Keratinocyte (primary cell): ENCODE data around the gene SKIDA1.

ENCODE experiments used
- CTCF ChIP-seq, 3 experiments: IDR thresholded peaks in 1 of 3; conservative IDR thresholded peaks in 1 of 3; optimal IDR thresholded peaks in 1 of 3; 2 replicates in 2 of 3; 3 replicates in 1 of 3; pipeline versions ENCODE3 to v1.5.1; 2011; ENCODE audit warnings: low read length in 3 of 3, mild to moderate bottlenecking in 3 of 3, moderate library complexity in 2 of 3, control low read depth in 1 of 3, inconsistent platforms in 1 of 3; ENCODE audit not compliant: insufficient read depth in 2 of 3; ENCODE audit errors: extremely low read depth in 1 of 3
- EZH2 ChIP-seq: IDR thresholded peaks from one replicate; pipeline ENCODE4 v1.6.1; 2012; ENCODE audit warnings: inconsistent platforms, mild to moderate bottlenecking, low read length, moderate library complexity

GRCh38 chr10:21481407-21481806 is 44.1 kb downstream of the SKIDA1 start:
- no peak for TF ChIP-seq CTCF (optimal IDR thresholded peaks at IDR 0.05 in 1 of 3, IDR thresholded peaks at IDR 0.05 in 1 of 3, conservative IDR thresholded peaks at IDR 0.05 in 1 of 3; ENCODE audit: extremely low read depth in 1 of 3, insufficient read depth in 2 of 3, low read length in 3 of 3)
- no peak for TF ChIP-seq EZH2
